ENCODE measurements around the gene LIPA.

The LIPA gene

DNA sequence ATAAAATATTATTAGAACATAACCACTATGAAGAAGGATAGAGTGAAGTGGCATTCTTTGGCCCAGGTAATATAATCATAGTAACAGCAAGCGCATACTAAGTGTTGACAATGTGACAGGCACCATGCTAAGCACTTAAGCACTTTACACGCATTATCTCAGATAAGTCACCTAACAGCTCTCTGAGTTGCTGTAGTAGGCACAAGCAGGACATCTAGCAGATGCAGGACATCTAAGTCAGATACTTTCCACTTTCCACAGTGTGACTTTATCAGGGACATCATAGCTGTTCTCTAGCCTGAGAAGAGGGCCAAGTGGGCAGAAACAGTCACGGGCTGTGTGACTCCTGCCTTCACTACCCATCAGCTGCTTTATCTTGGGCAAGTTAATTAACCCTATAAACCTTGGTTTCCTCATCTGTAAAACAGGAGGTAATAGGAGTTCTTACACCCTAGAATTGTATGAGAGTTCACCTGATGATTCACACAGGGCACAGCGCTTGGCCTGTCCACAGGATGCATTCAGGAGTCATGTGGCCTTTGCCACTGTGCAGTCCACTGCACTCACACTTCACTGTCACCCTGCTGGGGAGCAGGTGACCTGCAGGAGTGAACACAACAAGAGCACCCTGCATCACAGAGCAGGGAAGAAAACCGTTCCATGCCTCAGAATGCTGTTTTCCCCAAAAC lies 12.5 kb downstream of the LIPA start:
- no peak for DNase-seq

DNA sequence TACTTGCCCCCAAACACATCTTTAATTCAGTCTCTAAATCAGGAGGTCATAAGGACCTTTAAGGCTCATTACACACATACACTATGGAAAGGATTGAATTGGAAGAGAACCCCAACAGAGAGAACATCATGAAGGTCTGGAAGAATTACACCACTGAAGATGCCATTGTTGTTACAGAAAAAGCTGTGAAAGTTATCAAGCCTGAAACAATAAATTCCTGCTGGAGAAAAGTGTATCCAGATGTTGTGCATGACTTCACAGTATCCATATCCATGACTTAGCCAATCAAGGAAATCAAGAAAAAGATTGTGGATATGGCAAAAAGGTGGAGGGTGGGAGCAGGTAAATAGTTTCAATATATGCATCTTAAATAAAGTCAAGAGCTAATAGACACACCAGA lies 13.7 kb downstream of the LIPA start:
- no peak for DNase-seq

GRCh38 chr10:89236226-89236797 lies 15.3 kb downstream of the LIPA start:
- DNase-seq = no peak

DNA sequence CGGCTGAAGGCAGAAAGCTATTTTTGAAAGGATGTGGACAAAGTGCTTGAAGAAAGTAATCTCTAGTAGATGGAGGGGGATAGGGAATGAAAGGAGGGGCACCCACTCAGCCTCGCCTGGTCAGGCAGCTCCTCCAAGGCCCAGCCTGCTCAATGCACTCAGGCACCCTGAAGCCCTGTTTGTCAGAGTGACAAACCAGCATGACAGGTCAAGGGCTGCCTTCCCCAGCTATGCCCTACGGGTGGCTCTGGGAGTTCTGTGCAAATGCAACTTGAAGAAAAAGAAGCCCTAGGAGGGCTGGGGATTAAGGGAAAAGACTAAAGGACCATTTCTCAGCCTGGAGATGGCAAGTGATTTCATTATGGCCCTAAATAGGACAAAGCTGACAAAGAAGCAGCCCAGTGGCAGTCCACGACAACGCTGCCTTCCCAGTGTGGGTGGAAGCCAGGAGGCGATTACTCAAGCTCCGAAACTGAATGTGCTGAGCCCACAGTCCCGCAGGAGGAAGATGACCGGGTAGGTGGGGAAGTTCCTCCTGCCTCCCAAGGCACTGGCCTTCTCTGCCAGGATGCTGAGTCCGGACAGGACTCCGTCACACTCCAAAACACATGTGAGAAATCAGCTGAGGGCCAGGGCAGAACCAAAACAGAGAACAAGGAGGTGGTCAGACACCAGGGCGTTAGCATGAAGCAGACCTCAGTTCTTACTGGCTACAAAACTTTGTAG lies 16.3 kb downstream of the LIPA start:
- no peak for DNase-seq

- DNase-seq = no peak
Observed at GRCh38 chr10:89233033-89233432, 18.5 kb downstream of the LIPA start.

- no peak for DNase-seq
Observed at GRCh38 chr10:89228962-89229361, 22.6 kb downstream of the LIPA start.

DNA sequence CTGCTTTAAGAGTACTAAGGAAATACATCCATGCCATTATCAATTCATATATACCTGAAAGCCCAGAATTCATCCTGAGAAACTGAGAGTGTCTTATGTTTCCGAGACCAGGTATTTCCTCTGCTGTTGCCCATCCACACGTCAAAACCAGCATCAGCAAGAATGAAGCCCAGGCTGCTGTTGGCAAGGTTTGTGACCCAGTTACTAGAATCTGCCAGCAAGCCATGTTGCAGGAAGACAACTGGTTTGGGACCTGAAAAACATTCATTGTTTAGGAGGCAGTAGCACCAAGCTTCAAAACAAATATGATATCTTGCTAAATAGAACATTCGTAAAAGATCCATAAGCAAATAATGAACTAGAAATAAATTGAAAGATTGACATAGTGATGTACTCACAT lies 23.4 kb downstream of the LIPA start:
- DNase-seq = no peak

- DNase-seq = no peak
Observed at GRCh38 chr10:89226891-89227290, 24.7 kb downstream of the LIPA start.

GRCh38 chr10:89224739-89225443 lies 26.7 kb downstream of the LIPA start:
- DNase-seq = no peak

GRCh38 chr10:89221919-89222318 lies 29.7 kb downstream of the LIPA start:
- DNase-seq = no peak

DNA sequence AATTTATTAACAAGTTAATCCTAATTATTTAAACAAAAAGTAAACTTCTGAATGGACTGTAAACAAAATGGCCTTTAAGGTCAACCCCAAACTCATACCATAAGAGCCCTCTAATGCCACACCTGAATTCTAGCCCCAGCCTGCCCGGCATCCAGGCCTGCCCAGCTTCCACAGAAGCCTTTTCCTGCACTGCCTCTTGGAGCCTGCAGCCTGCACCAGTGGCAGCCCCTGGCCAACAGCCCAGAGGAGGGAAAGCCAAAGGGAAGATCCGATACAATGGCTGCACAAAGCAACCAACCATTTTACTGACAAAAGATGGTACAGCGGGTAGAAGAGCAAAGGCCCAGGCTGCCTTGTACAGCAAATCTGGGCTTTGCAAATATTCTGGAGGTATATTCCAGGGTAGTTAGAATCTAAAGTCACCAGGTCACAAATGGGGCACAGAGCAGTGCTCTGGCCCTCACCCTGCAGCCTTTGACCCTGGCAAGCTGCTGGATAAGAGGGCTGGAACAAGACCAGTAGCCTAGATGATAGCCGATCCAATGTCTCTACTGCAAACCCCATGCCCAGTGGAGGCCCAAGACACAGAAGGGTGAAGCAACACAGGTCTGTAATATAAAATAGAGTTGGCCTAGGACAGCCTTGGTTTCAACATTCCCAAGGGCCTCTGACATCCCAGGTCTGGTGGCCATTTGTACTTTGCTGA lies 31.9 kb downstream of the LIPA start:
- DNase-seq = no peak

- DNase-seq = peak; percentile 51
Observed at GRCh38 chr10:89217057-89217990, 34.3 kb downstream of the LIPA start.

GRCh38 chr10:89216056-89216455 lies 35.5 kb downstream of the LIPA start:
- no peak for DNase-seq

- DNase-seq = no peak
Observed at GRCh38 chr10:89215511-89215910, 36.1 kb downstream of the LIPA start.

GRCh38 chr10:89214566-89215165 lies 36.9 kb downstream of the LIPA start:
- no peak for DNase-seq

DNA sequence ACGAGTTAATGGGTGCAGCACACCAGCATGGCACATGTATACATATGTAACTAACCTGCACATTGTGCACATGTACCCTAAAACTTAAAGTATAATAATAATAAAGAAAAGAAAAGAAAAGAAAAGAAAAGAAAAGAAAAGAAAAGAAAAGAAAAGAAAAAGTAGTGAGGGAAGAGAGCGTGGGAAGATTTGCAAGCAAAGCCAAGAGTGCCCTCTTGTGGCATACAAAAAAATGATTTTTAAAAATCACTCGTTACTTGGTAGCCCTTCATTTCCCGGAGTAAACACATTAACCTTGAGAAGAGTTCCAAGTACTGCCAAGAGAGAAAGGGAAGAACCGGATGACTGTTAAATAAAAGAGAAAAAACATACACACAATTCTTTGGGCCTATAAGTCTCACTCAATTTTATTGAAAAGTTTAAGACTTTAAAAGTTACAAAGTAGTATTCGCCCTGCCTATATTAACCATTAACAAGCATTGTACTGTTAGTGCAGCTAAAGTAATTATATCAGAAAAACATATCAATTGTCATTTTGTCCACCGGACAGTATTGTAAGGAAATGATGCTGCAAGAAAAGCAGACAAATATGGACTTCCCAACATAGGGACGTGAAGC lies 38.3 kb downstream of the LIPA start:
- DNase-seq = no peak

DNA sequence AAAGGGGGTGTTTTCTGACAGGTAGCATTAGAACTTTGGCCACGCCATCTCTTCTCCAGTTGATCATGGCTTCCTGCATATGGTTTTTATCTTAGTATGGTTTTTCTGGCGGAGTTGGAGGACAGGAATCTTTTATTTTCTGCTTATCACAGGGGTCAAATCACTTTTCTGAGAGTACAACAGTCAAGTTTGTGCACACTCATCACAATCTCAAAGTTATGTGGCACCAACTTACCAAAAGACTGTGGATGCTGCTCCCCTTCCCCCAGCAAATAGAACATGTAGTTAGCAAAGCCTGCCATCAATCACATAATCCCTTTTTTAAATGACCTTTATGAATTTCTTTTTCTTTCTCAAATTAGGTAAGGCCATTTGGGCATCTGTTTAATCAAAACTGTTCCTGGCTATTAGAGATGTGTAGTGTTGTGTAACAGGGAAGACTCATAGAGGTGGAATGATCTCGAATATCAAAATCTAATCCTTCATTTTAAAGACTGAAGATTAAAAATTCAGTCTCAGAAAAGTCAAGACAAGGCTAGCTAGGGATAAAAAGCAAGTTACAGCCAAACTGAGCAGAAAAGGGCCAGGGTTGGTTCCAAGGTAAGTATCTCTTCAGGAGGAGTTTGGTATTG lies 40.7 kb downstream of the LIPA start:
- DNase-seq = no peak

DNA sequence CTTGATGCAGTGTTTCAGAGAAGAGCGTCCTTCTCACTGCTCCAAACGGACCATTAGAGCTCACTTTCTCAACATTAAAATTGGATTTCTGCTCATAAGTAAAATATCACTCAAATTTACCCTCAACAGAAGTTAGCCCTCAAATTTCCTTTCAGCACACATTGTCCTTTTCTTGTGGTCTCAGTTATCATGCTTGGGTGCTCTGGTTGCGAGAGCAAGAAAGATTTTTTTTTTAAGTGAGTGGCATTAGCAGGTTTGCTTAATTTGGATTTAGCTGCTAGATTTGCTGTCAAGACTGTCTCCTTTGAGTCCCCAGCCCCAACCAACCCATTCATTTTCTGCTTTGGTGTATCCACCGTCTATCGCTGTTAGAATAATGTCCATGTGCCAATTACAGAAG lies 41.9 kb downstream of the LIPA start:
- DNase-seq = no peak

DNA sequence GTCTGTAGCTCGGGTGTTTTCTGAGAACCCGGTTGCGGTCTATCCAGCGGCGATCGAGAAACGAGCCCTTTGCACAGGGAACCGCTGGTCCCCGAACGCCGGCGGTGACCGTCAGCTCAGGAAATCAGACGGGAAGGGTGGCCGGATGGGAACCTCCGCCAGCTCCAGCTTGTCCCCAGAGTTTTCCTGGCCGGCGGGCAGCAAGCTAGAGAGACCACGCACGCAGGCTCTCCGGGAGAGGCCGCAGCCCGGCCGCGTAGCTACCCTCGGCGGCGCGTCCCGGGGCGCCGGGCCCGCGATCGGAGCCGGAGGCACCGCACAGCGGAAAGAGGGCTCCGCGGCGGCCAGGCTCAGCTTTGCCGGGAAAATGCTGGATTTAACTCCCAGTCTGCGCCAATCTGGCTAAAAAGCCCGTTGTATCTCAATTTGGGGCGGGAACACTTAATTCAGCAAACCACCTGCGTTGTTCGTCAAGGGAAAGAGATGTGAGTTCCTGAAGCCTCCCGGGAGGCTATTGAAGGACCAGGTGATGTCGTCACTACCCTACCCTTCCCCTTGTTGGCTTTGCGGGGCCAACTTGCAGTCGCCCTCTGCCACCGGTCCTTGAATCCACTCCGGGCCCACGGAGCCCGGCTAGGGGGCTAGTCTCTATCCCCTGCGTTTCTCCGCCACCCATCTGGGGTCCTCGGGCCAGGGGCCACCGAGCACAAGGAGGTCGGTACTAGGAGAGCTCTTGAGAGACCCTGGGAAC lies 43.6 kb downstream of the LIPA start:
- peak; percentile 58 for DNase-seq

Measured in right hindlimb (tissue), 1 donor.